ENCODE data around the gene AMBN.
"Not testable (repeated sequence)": the region's sequence is repeated elsewhere in the genome, so short reads cannot be mapped to it uniquely, and the experiment has no call there.

The AMBN gene

GRCh38 chr4:70650741-70651140 lies 58.7 kb downstream of the AMBN start:
- H3K36me3 ChIP-seq (ENCODE audit: control insufficient read depth in 1 of 2, insufficient read depth in 2 of 2, low read depth in 1 of 2, low read length in 2 of 2); H3K79me1 ChIP-seq (replicated peaks; ENCODE audit: low read length, poor library complexity, severe bottlenecking); H3K4me2 ChIP-seq (ENCODE audit: low read length, poor library complexity, severe bottlenecking); H3K27ac ChIP-seq (ENCODE audit: low read length, poor library complexity, severe bottlenecking); H3K27me3 ChIP-seq (ENCODE audit: control insufficient read depth in 1 of 2, insufficient read depth in 1 of 2, low read length in 2 of 2); H3K4me3 ChIP-seq (ENCODE audit: insufficient read depth in 1 of 2, low read depth in 1 of 2, low read length in 2 of 2); H4K91ac ChIP-seq (ENCODE audit: low read length); H2BK15ac ChIP-seq (ENCODE audit: low read depth, poor library complexity, severe bottlenecking); H3K4me1 ChIP-seq (ENCODE audit: control insufficient read depth, insufficient read depth, low read depth, low read length); DNase-seq; H2BK5ac ChIP-seq (ENCODE audit: low read depth, low read length, poor library complexity, severe bottlenecking); H3K18ac ChIP-seq (ENCODE audit: low read depth in 1 of 2, low read length in 2 of 2); H3K9me3 ChIP-seq (ENCODE audit: control insufficient read depth, low read length); H3K23ac ChIP-seq (ENCODE audit: low read length in 2 of 2); H3K4ac ChIP-seq (ENCODE audit: low read depth in 1 of 2, low read length in 2 of 2); H2AK5ac ChIP-seq (ENCODE audit: low read length, severe bottlenecking); H4K8ac ChIP-seq (ENCODE audit: low read length); H2AFZ ChIP-seq (ENCODE audit: low read depth, low read length); H3K9ac ChIP-seq (ENCODE audit: low read length); H2BK12ac ChIP-seq (ENCODE audit: low read length in 2 of 2); H2BK120ac ChIP-seq (ENCODE audit: low read depth, low read length); H3K14ac ChIP-seq (ENCODE audit: low read length in 2 of 2): not testable (repeated sequence)
- WGBS, result 81% methylated on average over 3 of the region's 4 CpGs

- Histone ChIP-seq H3K4ac (ENCODE audit: low read depth in 1 of 2, low read length in 2 of 2) (no peak overlapping the region), H3K14ac (ENCODE audit: low read length in 2 of 2) (no peak overlapping the region), H3K79me1 (replicated peaks; ENCODE audit: low read length, poor library complexity, severe bottlenecking) (no peaks in the 10 kb centered on the region), H2AFZ (ENCODE audit: low read depth, low read length) (no peak overlapping the region), H3K9ac (ENCODE audit: low read length) (peak overlapping the region; percentile 84), H2AK5ac (ENCODE audit: low read length, severe bottlenecking) (no peak overlapping the region), H4K8ac (ENCODE audit: low read length) (no peak overlapping the region), H3K4me1 (ENCODE audit: control insufficient read depth, insufficient read depth, low read depth, low read length) (no peaks in the 10 kb centered on the region), H3K23ac (ENCODE audit: low read length in 2 of 2) (no peak overlapping the region), H2BK12ac (ENCODE audit: low read length in 2 of 2) (no peak overlapping the region), H3K9me3 (ENCODE audit: control insufficient read depth, low read length) (no peaks in the 10 kb centered on the region), H4K91ac (ENCODE audit: low read length) (no peak overlapping the region), H3K4me2 (ENCODE audit: low read length, poor library complexity, severe bottlenecking) (no peak overlapping the region), H2BK120ac (ENCODE audit: low read depth, low read length) (no peak overlapping the region), H3K27me3 (ENCODE audit: control insufficient read depth in 1 of 2, insufficient read depth in 1 of 2, low read length in 2 of 2) (no peaks in the 10 kb centered on the region), H3K36me3 (ENCODE audit: control insufficient read depth in 1 of 2, insufficient read depth in 2 of 2, low read depth in 1 of 2, low read length in 2 of 2) (no peaks in the 10 kb centered on the region), H2BK5ac (ENCODE audit: low read depth, low read length, poor library complexity, severe bottlenecking) (no peak overlapping the region), H2BK15ac (ENCODE audit: low read depth, poor library complexity, severe bottlenecking) (no peak overlapping the region), H3K4me3 (ENCODE audit: insufficient read depth in 1 of 2, low read depth in 1 of 2, low read length in 2 of 2) (peak overlapping the region in 1 of 2 experiments; percentile 65), H3K18ac (ENCODE audit: low read depth in 1 of 2, low read length in 2 of 2) (no peak overlapping the region), H3K27ac (ENCODE audit: low read length, poor library complexity, severe bottlenecking) (no peak overlapping the region)
- WGBS, result 26% methylated on average over 3 of the region's 4 CpGs
- peak; percentile 40 for DNase-seq
Observed at GRCh38 chr4:70651864-70652506, 59.9 kb downstream of the AMBN start.

- Histone ChIP-seq H3K36me3 (ENCODE audit: control insufficient read depth in 1 of 2, insufficient read depth in 2 of 2, low read depth in 1 of 2, low read length in 2 of 2) (no peaks in the 10 kb centered on the region), H2BK120ac (ENCODE audit: low read depth, low read length) (no peak overlapping the region), H3K23ac (ENCODE audit: low read length in 2 of 2) (no peak overlapping the region), H2BK5ac (ENCODE audit: low read depth, low read length, poor library complexity, severe bottlenecking) (no peak overlapping the region), H4K8ac (ENCODE audit: low read length) (no peak overlapping the region), H3K27ac (ENCODE audit: low read length, poor library complexity, severe bottlenecking) (no peak overlapping the region), H3K18ac (ENCODE audit: low read depth in 1 of 2, low read length in 2 of 2) (no peak overlapping the region), H2BK15ac (ENCODE audit: low read depth, poor library complexity, severe bottlenecking) (no peak overlapping the region), H3K4me2 (ENCODE audit: low read length, poor library complexity, severe bottlenecking) (no peak overlapping the region), H3K27me3 (ENCODE audit: control insufficient read depth in 1 of 2, insufficient read depth in 1 of 2, low read length in 2 of 2) (no peaks in the 10 kb centered on the region), H3K4me1 (ENCODE audit: control insufficient read depth, insufficient read depth, low read depth, low read length) (no peaks in the 10 kb centered on the region), H3K4me3 (ENCODE audit: insufficient read depth in 1 of 2, low read depth in 1 of 2, low read length in 2 of 2) (no peak overlapping the region), H3K9me3 (ENCODE audit: control insufficient read depth, low read length) (no peaks in the 10 kb centered on the region), H3K14ac (ENCODE audit: low read length in 2 of 2) (no peak overlapping the region), H2AFZ (ENCODE audit: low read depth, low read length) (no peak overlapping the region), H2BK12ac (ENCODE audit: low read length in 2 of 2) (no peak overlapping the region), H3K79me1 (replicated peaks; ENCODE audit: low read length, poor library complexity, severe bottlenecking) (no peaks in the 10 kb centered on the region), H4K91ac (ENCODE audit: low read length) (no peak overlapping the region), H3K9ac (ENCODE audit: low read length) (no peak overlapping the region), H2AK5ac (ENCODE audit: low read length, severe bottlenecking) (no peak overlapping the region), H3K4ac (ENCODE audit: low read depth in 1 of 2, low read length in 2 of 2) (no peak overlapping the region)
- WGBS, result 55% methylated on average over 3 of the region's 5 CpGs
- peak; percentile 20 for DNase-seq
Observed at GRCh38 chr4:70654605-70655011, 62.6 kb downstream of the AMBN start.

Measured in mesenchymal stem cell (in vitro differentiated cells and primary cell).